GM19193 (cell line): Measurements from ENCODE around the gene FER.

ENCODE experiments used
- POLR2A ChIP-seq: IDR thresholded peaks from 4 replicates; pipeline ENCODE4 v1.6.1; 2011; ENCODE audit not compliant: insufficient read depth, insufficient read length; ENCODE audit errors: extremely low read depth

The FER gene

DNA sequence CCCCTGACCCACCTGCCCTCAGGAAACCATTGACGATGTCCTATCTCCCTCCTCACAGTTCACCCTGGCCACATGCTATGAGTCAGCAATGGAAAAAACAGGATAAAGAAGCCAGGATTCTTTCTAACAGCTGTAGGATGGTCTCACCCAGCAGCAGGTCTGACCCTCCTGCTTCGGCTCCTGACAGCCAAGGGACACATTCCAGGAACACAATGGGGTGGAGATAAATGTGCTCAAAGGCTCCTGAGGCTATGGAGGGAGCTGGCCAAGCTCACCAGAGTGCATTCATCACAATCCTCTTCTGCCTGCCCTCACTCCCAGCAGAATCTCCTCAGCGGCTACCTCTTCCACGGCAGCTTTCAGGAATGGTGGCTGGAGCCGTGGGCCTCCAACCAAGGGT is 491.8 kb downstream of the FER start:
- TF ChIP-seq POLR2A = no peak

DNA sequence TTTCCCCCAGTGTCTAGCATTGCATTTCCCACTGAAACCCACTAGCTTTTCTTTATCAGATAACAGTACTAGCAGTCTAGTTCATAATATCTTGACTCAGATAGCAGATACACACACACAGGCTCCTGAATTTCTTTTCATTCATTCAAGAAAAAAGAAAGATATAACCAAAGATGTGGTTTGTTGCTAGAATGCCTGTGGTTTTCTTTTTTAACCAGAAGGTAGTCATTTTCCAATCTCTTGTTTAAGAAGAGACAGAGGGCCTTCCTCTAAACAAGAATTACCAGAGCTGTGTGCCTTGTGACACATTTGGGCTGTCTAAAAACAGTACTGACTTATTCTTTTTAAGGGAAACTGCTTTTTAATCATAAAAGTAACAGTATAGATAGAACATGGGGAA is 494.8 kb downstream of the FER start:
- TF ChIP-seq POLR2A = no peak

DNA sequence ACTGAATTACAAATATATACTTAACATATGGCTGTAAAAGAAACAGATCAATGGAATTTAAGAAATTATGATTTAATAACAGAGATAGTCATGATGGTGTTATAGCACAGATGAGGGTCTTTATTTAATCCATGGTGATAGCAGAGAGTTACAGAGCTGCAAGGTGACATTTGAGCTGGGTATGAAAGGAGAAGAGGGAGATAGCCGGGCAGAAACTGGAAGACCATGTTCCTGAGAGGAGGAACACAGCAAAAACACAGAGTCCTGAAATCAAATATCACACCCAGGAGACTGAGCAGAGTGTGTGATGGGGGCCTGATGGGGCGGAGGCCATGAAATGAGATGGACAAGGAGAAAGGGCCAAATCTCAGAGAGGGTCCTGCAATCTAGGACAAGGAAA is 498.7 kb downstream of the FER start:
- no peak for TF ChIP-seq POLR2A
